Pancreas (tissue), 10 donors: ENCODE results near the gene IBA57. TPM values are rescaled to one million over a fixed set of nuclear protein-coding genes. Genes with fewer than 3 reads are reported as not detected.
A peak's percentile ranks its signal among the peaks of the same experiment; 100 is the strongest.

Experiments
- ATAC-seq, 4 donors: fragments of 200-7000 bp; cut with Tn5 transposase; one replicate each; pipeline versions ENCODE4 v1.8.0 to v1.9.1; 2020; ENCODE audit warnings: mild to moderate bottlenecking in 4 of 4, moderate library complexity in 4 of 4
- DNase-seq, 6 donors: peaks; one replicate each; pipeline ENCODE4 v3.0.0-alpha.2; 2020
- FAIRE-seq: peaks from 2 replicates; lab custom pipeline; 2012; peaks lifted over from hg19 to GRCh38; lab: Jason Lieb, UNC
- H3K27ac ChIP-seq, 4 donors: fragments of 200-600 bp; sonication (generic); 1 replicate in 3 of 4; 2 replicates in 1 of 4; pipeline versions ENCODE4 v1.5.0 to v1.8.0; 2020
- H3K27me3 ChIP-seq, 4 donors: fragments of 200-600 bp; one replicate each; pipeline ENCODE4 v1.8.0; 2021
- H3K36me3 ChIP-seq, 3 donors: fragments of 200-600 bp; sonication (generic) in 1 of 3; one replicate each; pipeline versions ENCODE4 v1.5.0 to v1.8.0; 2020 to 2021
- H3K4me1 ChIP-seq, 3 donors: fragments of 200-600 bp; one replicate each; pipeline ENCODE4 v1.8.0; 2021
- H3K4me3 ChIP-seq, 4 donors: fragments of 200-600 bp; sonication (generic) in 2 of 4; one replicate each; pipeline versions ENCODE4 v1.5.0 to v1.8.0; 2020 to 2021
- H3K9me3 ChIP-seq, 4 donors: fragments of 200-600 bp; one replicate each; pipeline ENCODE4 v1.8.0; 2021
- CTCF ChIP-seq, 4 donors: fragments of 200-600 bp; sonication (generic) in 3 of 4; IDR thresholded peaks; one replicate each; pipeline versions ENCODE4 v1.5.0 to v1.8.0; 2021; ENCODE audit warnings: antibody characterized with exemption in 4 of 4
- WGBS, 2 donors: extraction: QIAGEN DNeasy Blood & Tissue Kit; methylation state at CpG; one replicate each; pipeline ENCODE4 v1.1.7; 2013; 5-methylcytosine and 5-hydroxymethylcytosine counted together
- intact Hi-C, 3 donors: fragments of 100-400 bp; cut with DNase I; formaldehyde crosslinking; loops; one replicate each; pipeline versions ENCODE4 v1.11.1 to v1.14.2; 2022
- polyA plus RNA-seq, 2 donors: library from polyadenylated mRNA; stranded (reverse); fragments of 200-250 nt; gene quantifications; one replicate each; pipeline ENCODE4 v1.2.3, GENCODE V29; 2013
- total RNA-seq, 6 donors: library from RNA; stranded (reverse); fragmentation: NEBNext Ultra II Directional in 4 of 6; extraction: Animal tissue kit (Norgen Biotek cat#: 25700) in 4 of 6; gene quantifications; one replicate each; pipeline versions ENCODE4 v1.2.1 to v1.2.4, GENCODE V29; 2021 to 2023
- donor health status: healthy with polysubstance abuse.
- donor health status: DM: no; HTN: no; CAD: no; lungs with moderate emphysema.
- donor health status: DM: no; HTN: no; CAD: no.
- donor health status: control.
- donor health status: control.
- donor health status: Bipolar disorder and iron deficiency.
- donor health status: DM: yes; HTN: yes; CAD: no.
- donor health status: DM: no; HTN: no; CAD: no.
- donor health status: DM: no; HTN: no; CAD: no.
- donor health status: DM: yes; HTN: yes; CAD: no.

The IBA57 gene
- total and polyA plus RNA-seq, 8 donors = 2.4 to 14.4 (median 7.0) TPM

GRCh38 chr1:228134591-228134990 is 31.0 kb upstream of the IBA57 start:
- ATAC-seq (no peak), FAIRE-seq (no peak), DNase-seq (no peak)
- Histone ChIP-seq H3K27ac (no peak overlapping the region), H3K9me3 (no peaks in the 10 kb centered on the region), H3K27me3 (no peaks in the 10 kb centered on the region), H3K4me3 (no peak overlapping the region), H3K4me1 (no peaks in the 10 kb centered on the region), H3K36me3 (no peaks in the 10 kb centered on the region)
- TF ChIP-seq CTCF (IDR thresholded peaks at IDR 0.05) = no peak
- WGBS, 2 donors = 70 to 87% methylated on average over 12 of the region's 12 CpGs
- intact Hi-C loops = no loop called here

- Histone ChIP-seq H3K9me3 (no peaks in the 10 kb centered on the region), H3K4me3 (no peak overlapping the region), H3K27ac (no peak overlapping the region), H3K36me3 (no peaks in the 10 kb centered on the region), H3K27me3 (no peaks in the 10 kb centered on the region), H3K4me1 (peaks cover 0 to 6% (median 3%) of the 10 kb centered on the region in 3 donors)
- whole genome bisulfite sequencing, 2 donors = 31 to 43% methylated on average over 1 of the region's 1 CpG
- ATAC-seq = no peak
- intact Hi-C loops = no loop called here
- TF ChIP-seq CTCF (IDR thresholded peaks at IDR 0.05) = no peak
- no peak for DNase-seq
- no peak for FAIRE-seq
These were observed 28.7 kb upstream of the IBA57 start for GRCh38 chr1:228136901-228137300.

GRCh38 chr1:228139406-228139930 is 26.1 kb upstream of the IBA57 start:
- Histone ChIP-seq H3K36me3 (no peaks in the 10 kb centered on the region), H3K4me3 (peak overlapping the region; percentile 16 to 97 (median 54)), H3K27ac (peak overlapping the region; percentile 87 to 96 (median 92)), H3K4me1 (peaks cover 11 to 25% (median 25%) of the 10 kb centered on the region in 3 donors), H3K27me3 (no peaks in the 10 kb centered on the region), H3K9me3 (no peaks in the 10 kb centered on the region)
- intact Hi-C loops = no loop called here
- no peak for ATAC-seq
- no peak for DNase-seq
- no peak for FAIRE-seq
- WGBS, 2 donors = 24 to 25% methylated on average over 30 of the region's 30 CpGs
- no peak for TF ChIP-seq CTCF (IDR thresholded peaks at IDR 0.05)

GRCh38 chr1:228139931-228140723 is 25.5 kb upstream of the IBA57 start, which contains the start of gene GUK1:
GUK1 (plus strand) TSS chr1:228140279; CDS start chr1:228140303, 24 bp downstream.
- H3K36me3 ChIP-seq = no peaks in the 10 kb centered on the region
- WGBS, 2 donors = 0% methylated on average over 71 to 95 of the region's 95 CpGs
- intact Hi-C loops = no loop called here

More at GRCh38 chr1:228139931-228140723, 25.5 kb upstream of the IBA57 start, which contains the start of gene GUK1:
- Histone ChIP-seq H3K4me1 (peaks cover 11 to 25% (median 25%) of the 10 kb centered on the region in 3 donors), H3K27me3 (no peaks in the 10 kb centered on the region), H3K9me3 (no peaks in the 10 kb centered on the region), H3K27ac (peak within 1 kb of the TSS; percentile 87 to 96 (median 92)), H3K4me3 (peak within 1 kb of the TSS; percentile 74 to 97 (median 82))
- DNase-seq (peak; percentile 99 to 100 (median 100)), FAIRE-seq (peak; percentile 67), ATAC-seq (peak; percentile 88 to 94 (median 91))
- TF ChIP-seq CTCF (IDR thresholded peaks at IDR 0.05) = peak in 3 of 4 donors; percentile 20 to 30 (median 29)
